ENCODE results near the gene UGT8.

GRCh38 chr4:114688059-114688458 is 89.5 kb downstream of the UGT8 start:
- TF ChIP-seq, protein P1, sequence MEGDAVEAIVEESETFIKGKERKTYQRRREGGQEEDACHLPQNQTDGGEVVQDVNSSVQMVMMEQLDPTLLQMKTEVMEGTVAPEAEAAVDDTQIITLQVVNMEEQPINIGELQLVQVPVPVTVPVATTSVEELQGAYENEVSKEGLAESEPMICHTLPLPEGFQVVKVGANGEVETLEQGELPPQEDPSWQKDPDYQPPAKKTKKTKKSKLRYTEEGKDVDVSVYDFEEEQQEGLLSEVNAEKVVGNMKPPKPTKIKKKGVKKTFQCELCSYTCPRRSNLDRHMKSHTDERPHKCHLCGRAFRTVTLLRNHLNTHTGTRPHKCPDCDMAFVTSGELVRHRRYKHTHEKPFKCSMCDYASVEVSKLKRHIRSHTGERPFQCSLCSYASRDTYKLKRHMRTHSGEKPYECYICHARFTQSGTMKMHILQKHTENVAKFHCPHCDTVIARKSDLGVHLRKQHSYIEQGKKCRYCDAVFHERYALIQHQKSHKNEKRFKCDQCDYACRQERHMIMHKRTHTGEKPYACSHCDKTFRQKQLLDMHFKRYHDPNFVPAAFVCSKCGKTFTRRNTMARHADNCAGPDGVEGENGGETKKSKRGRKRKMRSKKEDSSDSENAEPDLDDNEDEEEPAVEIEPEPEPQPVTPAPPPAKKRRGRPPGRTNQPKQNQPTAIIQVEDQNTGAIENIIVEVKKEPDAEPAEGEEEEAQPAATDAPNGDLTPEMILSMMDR (IDR thresholded peaks at IDR 0.05; ENCODE audit: insufficient read depth, low read depth, low read length), result no peak
- TF ChIP-seq EZH2 (IDR thresholded peaks at IDR 0.05; ENCODE audit: insufficient read depth, low read length), result no peak

All from astrocyte (in vitro differentiated cells and primary cell).